ENCODE results near the gene ADAMTSL1.

The ADAMTSL1 gene

GRCh38 chr9:18936094-18936871, 462.3 kb downstream of the ADAMTSL1 start:
- DNase-seq (ENCODE audit: low read depth in 2 of 2), result no peak

- no peak for DNase-seq (ENCODE audit: low read depth in 2 of 2)
Measured at GRCh38 chr9:18939943-18940342, 466.0 kb downstream of the ADAMTSL1 start.

- DNase-seq (ENCODE audit: low read depth in 2 of 2), result no peak
Measured at GRCh38 chr9:18941060-18941740, 467.2 kb downstream of the ADAMTSL1 start.

GRCh38 chr9:18942801-18943200, 468.8 kb downstream of the ADAMTSL1 start:
- DNase-seq (ENCODE audit: low read depth in 2 of 2), result no peak

GRCh38 chr9:18947892-18948339, 474.0 kb downstream of the ADAMTSL1 start:
- no peak for DNase-seq (ENCODE audit: low read depth in 2 of 2)

- no peak for DNase-seq (ENCODE audit: low read depth in 2 of 2)
Measured at GRCh38 chr9:18951936-18952335, 478.0 kb downstream of the ADAMTSL1 start.

GRCh38 chr9:18955626-18956025, 481.7 kb downstream of the ADAMTSL1 start:
- DNase-seq (ENCODE audit: low read depth in 2 of 2), result no peak

All from stimulated activated CD8-positive, alpha-beta memory T cell treated with anti-CD3 and anti-CD28 coated beads, Interleukin-2, amount 100 ng/mL, for 1 hour (primary cell).